Measurements from ENCODE around the gene FAM81B.

Gene FAM81B

DNA sequence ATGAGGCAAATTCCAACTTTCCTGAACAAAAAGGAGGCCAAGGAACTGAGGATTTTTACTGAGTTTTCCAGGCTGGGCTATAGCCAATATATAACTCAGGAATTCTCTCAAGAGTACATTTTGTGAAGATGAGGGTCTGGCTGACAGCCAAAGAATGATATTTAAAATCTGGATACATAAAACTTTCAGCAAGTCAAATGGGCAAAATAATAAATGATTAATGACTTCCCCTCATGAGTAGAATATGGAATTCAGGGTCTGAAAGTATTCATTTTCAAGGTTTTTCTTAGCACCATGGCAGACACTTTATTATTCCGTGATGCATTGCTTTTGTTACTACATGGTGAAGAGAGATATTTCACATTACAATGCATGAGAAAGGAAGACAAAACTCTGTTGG is 7.8 kb downstream of the FAM81B start:
- no peak for DNase-seq (ENCODE audit: low read depth in 2 of 2, low spot score in 1 of 2)

DNA sequence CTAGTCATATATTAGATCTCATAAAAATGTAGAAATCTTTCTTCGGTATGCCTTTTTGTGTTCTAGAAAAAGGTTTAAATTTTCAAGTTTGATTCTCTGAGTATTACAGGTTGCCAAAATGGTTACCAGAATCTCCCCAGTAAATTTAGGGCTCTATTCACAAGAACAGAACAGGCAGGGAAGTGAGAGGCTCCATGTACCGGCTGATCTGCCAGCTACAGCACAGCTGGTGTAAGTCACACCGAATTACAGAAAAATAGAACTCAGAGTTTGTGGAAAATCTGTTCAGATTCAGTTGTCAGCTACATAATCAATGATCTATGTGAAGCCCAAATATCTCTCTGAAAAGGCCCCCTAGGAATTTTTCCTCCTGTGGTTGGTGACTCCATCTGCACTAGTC is 10.5 kb downstream of the FAM81B start:
- no peak for DNase-seq (ENCODE audit: low read depth in 2 of 2, low spot score in 1 of 2)

DNA sequence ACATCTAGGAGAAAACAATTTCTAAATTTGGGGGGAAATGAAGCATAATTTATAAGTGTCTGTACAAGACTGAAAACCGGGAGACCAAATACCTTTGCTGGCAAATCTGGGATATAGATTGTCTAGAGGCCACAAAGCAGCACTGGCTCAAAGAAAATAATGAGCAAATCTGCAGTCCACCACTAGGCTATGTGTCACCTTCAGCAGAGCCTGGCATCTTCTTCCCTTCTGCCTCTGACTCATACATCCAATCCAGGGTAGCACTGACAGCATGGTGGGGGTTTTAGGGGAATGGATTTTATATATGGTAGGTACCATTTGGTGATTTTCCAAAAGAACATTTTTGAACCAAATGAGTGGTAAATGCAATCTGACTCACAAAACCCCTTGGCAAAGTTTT is 12.8 kb downstream of the FAM81B start:
- no peak for DNase-seq (ENCODE audit: low read depth in 2 of 2, low spot score in 1 of 2)

DNA sequence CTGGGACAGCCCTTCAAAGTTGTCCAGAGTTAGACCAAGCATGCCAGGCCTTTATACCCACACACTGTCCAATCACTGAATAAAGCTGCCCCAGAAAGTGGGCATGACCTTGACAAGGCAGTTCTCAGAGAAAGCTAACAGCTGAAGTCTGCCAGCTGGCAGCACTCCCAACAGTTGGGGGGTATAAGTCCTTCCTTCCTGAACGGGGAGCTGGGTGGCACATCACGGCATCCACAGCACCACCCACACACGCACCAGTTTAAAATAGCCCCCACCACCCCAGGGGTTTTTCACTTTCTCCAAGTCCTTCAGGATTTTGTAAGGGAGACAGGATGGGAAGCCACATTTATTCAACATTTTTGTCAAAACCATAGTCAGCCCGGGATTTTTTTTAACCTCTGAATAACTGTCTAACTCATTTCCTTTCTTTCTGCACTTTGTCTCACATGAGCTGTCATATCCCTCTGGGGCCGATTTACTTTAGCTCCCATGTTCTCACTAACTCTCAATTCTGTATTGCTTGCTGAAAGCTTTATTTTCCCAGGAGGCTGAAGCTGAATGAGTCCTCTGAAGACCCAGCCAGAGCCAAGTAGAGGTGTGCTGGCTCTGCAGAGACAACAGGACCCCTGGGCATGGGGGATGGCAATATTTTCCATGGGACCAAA is 15.4 kb downstream of the FAM81B start:
- DNase-seq (ENCODE audit: low read depth in 2 of 2, low spot score in 1 of 2), result no peak

DNA sequence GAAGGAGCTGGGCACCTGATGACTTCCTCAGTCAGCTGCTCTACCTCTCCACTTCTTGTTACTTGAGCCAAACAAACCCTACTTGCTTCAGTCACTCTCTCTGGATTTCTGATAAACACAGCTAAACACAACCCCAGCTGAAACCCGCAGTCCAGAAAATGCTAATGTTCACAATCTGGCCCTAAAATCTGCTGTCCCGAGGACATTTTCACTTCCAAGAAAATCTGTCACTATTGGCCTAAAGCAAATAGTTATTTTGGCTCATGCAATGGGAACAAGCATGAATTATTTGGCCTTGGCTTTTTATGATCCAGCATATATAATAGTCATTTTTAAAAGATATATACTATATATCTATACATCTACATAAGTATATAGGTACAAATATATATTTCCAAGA is 19.1 kb downstream of the FAM81B start:
- DNase-seq (ENCODE audit: low read depth in 2 of 2, low spot score in 1 of 2), result no peak

DNA sequence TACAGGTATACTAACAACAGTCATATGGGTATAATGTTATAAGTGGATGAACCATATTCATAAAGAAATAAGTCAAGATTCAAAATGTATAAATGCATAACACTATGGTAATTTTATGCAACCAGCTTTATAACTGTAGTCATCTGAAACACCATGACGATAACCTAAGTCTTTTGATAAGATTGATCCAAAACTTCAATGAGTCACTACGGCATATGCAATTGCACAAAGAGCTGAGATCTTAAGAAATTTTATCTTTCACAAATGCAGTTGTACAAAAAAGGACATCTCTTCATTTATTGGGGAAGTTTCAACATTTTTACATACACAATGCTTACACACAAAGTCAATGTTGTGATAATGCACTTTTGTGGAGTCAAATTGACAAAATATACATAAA is 20.3 kb downstream of the FAM81B start:
- no peak for DNase-seq (ENCODE audit: low read depth in 2 of 2, low spot score in 1 of 2)

DNA sequence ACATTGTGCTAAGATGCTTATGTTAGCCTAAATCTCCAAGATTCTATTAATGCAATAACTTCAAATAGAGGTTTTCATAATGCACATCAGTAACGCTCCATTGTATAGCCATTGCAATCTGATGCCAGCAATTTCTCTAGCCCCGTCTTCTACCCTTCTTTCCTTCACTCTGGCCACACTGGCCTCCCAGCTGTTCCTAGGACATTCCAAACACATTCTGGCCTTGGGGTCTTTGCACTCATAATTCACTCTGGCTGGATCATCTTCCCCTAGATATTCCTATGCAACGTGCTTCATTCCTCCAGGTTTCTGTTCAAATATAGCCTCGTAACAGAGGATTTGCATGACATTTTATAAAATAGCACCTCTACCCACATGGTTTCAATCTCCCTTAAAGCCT is 23.3 kb downstream of the FAM81B start:
- DNase-seq (ENCODE audit: low read depth in 2 of 2, low spot score in 1 of 2), result no peak

DNA sequence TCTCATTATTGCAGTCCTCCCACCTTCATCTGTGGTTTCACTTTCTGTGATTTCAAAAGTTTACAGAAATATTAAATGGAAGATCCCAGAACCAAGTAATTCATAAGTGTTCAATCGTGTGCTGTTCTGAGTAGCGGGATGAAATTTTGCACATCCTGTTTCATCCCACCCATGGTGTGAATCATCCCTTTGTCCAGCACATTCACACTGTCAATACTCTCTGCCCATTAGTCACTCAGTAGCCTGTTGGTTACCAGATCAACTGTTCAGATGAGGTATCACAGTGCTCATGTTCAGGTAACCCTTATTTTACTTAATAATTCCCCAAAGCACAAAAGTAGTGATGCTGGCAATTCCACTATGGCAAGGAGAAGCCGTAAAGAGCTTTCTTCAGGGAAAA is 26.8 kb downstream of the FAM81B start:
- no peak for DNase-seq (ENCODE audit: low read depth in 2 of 2, low spot score in 1 of 2)

DNA sequence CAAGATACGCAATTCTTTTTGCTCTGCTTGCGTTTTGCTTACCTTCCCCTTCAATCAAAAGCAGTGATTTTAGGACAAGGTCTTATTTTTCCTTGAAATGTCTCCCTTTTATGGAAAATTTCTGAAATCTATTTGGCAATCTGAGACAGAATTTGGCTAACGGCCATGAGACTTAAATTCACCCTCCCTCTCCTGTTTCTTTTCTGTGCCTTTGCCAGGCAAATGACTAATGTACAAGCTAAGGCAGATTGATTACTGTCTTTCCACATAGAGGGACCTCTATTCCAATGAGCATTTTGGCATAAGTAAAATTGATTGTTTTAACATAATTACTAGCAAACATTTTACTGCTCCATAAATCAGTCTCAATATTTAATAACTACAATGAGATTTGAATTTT is 31.7 kb downstream of the FAM81B start:
- DNase-seq (ENCODE audit: low read depth in 2 of 2, low spot score in 1 of 2), result no peak

DNA sequence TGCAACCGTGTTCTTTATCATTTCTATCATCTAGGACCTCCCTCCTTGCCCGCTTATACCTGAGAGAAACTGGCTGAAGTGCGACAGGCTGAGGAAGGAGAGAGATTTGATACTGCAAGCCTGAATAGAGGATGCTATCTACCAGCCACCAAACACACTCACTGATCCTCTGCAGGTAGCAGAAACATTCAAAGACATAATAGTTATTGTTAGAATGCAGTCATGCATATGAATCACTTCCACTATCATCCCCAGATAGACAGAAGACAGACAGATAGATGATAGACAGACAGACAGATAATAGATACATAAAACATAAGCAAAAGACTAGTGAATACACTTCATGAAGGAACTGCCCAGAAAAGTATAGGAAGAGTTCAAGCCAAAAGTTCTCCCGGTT is 32.9 kb downstream of the FAM81B start:
- no peak for DNase-seq (ENCODE audit: low read depth in 2 of 2, low spot score in 1 of 2)

DNA sequence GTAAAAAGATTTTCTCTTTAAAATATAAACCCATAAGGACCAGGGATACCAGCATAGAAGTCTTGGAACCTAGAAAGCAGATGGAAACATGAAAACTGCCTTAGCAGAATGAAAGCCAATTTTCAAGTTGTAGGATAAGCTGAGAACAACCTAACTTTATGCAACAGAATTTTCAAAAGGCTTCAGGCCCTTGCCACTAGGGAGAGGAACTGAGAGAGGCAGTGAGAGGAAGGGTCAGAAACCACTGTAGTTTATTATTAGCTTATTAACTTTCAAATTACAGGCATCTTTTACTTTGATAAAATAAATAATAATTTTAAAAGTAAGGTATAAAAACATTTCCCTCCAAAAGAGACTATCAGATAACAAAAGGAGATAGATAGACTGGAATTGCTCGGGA is 33.4 kb downstream of the FAM81B start:
- no peak for DNase-seq (ENCODE audit: low read depth in 2 of 2, low spot score in 1 of 2)

DNA sequence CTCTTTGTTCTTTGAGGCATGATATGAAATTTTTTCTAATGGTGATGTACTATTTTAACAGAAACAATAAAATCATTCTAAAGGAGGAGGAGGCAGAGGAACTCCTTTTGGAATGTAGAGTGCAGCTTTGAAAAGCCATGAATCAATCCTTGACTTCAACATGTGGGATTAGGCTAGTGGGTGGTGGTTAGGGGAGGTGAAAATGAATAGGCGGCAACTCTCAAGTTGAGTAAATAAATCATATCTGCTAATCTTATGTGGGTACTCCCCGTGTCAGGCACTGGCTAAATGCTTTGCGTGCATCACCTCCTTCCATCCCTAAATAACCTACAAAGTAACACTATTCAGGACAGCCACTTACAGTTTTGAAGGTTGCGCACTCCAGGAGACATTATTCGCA is 35.1 kb downstream of the FAM81B start:
- DNase-seq (ENCODE audit: low read depth in 2 of 2, low spot score in 1 of 2), result no peak

DNA sequence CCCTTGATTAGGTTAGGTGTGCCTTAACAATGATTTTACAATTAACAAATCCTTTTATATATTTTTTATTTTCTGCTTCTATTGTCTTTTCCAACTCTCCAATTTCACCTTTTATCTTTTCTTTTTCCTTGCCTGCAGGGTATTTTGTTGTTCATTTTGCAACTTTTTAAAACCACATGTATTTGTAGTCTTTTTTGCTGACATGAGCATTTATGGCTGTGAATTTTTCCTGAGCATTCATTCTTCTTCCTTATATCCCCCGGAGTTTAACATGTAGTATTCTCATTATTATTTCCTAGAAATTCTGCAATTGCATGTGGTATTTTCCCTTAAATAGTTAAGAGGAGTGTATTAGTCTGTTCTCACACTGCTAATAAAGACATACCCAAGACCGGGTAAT is 41.6 kb downstream of the FAM81B start:
- no peak for DNase-seq (ENCODE audit: low read depth in 2 of 2, low spot score in 1 of 2)

DNA sequence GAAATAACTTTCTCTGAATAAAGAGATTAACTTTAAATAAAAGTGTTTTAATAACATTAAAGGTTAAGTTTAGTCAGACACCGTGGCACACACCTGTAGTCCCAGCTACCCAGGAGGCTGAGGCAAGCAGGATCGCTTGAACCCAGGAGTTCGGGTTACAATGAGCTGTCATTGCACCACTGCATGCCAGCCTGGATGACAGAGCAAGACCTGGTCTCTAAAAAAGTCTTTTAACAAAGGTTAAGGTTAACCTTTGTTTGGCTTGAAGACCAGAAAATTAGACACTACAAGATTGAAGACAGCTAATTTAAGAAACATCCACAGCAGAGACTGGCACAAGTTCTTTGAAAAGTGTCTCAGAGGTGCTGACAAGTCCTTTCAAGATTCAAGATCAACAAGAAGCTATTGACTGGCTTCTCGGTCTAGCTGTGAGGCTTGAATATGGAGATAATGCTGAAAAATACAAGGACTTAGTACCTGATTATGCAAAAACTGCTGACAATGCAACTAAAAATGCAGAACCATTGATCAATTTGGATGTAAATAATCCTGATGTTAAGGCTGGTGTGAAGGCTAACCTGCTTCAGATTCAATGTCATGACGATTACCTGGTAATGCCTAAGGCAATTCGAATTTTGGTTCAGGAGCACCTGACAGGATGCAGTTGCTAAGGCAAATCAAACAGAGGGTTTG is 48.8 kb downstream of the FAM81B start:
- DNase-seq (ENCODE audit: low read depth in 2 of 2, low spot score in 1 of 2), result no peak

DNA sequence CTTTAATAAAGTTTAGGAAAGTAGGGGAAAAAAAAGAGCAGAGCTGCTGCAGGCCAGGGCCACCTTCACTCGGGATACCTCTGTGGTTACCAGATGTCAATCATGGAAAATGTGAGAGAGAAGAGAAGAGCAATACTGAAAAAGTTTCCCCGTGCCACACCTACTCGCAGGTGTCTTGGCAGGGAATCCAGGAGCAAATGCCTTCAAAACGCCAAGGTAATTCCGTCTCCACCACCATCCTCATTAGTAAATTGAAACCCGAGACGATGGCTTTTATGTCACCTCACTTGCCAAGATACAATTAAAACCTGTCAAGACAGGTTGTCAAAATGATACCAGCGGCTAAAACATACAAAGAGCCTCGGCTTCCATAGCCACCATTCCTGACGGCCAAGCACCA is 49.7 kb downstream of the FAM81B start:
- no peak for DNase-seq (ENCODE audit: low read depth in 2 of 2, low spot score in 1 of 2)

DNA sequence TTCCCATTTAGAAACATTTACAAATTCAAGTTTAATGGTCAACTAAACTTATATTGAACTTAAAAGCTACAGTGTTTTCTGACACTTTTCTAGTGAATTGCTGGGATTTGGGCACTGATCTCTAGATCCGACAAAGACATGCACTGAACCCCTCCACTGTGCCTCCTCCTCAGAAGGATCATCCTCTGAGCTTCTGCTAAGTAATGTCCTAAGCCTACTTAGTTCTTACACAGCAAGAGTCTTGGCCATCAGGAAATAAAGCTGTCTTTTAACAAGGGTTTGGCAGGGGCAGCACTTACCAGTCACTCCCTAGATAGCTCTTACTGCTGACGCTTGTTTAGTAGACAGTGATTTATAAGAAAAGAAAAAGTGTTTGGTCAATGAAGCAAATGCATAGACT is 50.5 kb downstream of the FAM81B start:
- DNase-seq (ENCODE audit: low read depth in 2 of 2, low spot score in 1 of 2), result no peak

DNA sequence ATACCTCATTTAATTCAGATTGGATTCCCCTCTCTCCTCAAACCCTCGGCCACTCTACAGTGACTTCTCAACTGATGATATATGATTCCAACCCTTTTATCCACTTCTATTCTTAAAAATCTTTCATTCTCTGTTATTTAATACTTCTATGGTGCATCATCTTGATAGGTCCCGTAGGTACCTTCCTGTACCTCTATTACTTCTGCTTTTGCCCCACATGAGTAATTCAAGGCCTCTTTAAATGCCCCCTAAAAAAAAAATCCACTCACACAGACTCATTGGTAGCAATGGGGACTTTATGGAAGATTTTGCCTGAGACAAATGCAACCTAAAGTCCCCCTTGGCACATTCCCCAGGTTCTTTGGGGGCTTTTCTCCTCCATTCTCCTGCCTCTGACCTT is 54.3 kb downstream of the FAM81B start:
- no peak for DNase-seq (ENCODE audit: low read depth in 2 of 2, low spot score in 1 of 2)

DNA sequence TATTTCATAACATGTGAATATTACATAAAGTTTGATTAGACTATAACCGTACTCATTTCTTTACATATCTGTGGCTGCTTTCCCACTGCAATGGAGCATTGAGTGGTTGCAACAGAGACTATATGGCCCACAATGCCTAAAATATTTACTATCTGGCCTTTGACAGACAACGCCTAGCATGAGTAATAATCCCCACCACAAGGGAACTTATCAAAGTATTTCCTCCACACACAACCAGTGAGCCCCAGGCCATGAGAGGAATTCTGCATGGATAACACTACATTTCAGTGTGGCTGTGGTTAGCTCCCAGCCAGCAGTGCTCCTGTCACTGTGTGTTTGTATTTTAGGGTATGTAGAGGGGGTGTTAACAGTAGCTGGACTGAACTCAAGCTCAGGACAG is 54.8 kb downstream of the FAM81B start:
- DNase-seq (ENCODE audit: low read depth in 2 of 2, low spot score in 1 of 2), result no peak

DNA sequence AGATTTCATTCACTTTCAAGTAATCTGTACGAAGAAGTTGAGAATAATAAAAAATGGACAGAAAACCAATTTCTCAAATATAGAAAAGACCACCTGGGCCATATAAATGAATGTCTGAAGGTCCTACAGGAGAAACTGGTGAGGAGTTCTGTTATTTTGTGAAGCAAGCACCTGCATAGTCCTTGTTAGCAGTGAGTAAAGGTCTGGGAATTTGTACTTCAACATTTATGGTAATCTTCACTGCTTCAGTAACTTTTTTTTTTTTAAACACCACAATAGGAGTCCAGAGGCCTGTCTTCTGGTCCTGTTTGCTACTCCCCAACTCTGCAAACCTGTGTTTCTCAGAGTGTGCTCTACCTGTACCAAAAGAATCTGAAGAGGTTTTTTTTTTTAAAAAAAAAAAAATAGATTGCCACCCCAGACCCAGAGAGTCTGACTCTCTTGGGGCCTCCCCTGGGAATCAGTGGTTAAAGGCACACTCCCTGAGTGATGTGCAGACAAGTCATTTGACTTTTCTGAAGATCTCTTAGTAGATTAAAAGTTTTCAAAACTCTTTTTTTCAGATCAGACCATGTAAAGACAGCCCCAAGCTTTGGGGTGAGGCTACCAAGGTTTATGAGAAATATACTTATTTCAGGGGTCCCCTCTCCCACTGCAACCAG is 55.5 kb downstream of the FAM81B start:
- no peak for DNase-seq (ENCODE audit: low read depth in 2 of 2, low spot score in 1 of 2)

DNA sequence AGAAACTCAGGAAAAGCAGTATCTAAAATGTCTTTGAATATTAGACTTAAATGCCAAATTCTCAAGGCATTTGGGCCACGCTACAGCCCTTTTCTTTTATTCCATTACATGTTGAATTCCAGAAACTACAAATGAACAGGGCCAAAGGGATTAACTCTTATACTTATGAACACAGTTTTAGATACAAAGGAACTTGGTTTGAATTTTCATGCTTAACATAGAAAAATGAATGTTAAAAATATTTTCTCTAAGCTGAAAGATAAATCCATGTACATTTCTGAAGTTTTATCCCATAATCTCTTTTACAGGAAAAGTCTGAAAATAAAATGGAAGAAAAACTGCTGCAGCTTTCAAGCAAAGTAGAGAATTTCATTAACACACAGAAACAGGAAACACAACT is 56.8 kb downstream of the FAM81B start:
- no peak for DNase-seq (ENCODE audit: low read depth in 2 of 2, low spot score in 1 of 2)

DNA sequence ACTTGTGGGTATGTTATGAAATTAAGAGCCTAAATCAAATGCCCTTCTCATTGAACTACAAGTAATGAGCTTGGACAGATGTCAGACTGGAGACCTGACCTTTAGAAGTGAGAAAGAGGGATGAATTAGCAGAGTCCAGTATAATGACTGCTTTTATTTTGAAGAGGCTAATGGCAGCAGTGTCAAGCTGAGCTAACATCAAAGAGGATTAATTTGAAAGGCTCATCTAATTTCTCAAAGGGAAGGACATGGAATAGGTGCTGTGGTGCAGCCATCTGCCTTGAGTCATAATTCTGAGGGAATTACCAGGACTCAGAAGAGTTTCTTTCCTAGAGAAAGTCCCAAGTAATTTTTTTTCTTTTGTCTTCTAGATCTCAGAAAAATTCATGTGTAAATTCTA is 57.6 kb downstream of the FAM81B start:
- no peak for DNase-seq (ENCODE audit: low read depth in 2 of 2, low spot score in 1 of 2)

DNA sequence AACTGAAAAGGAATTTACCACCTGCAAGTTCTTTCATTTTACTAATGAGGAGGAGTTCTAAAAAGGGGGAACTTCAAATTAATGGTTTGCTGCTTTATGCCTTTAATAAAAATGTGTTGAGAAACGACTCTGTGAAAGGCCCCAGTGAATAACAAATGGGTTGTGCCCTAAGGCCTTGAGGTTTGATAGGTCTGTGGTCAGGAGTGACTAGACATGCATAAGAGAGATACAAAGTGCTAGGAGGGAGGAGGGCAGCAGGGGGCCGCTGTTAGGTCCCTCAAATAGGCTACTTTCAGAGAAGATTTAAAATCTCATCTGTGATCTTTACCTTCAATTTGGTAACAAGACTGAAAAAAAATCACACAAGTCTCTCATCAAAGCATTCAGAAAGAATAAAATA is 58.3 kb downstream of the FAM81B start:
- DNase-seq (ENCODE audit: low read depth in 2 of 2, low spot score in 1 of 2), result no peak

DNA sequence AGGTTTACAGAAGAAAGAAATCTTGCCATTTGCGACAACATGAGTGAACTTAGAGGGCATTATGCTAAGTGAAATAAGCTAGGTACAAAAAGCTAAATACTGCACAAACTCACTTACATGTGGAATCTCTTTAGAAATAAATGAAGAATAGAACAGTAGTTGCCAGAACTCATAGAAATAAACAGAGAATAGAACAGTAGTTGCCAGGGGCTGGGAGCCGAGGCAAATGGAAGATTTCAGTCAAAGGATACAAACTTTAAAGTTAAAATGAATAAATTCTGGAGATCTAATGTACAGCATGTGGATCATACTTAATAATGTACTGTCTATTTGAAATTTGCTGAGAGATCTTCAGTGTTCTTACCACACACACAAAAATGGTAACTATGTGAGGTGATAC is 63.4 kb downstream of the FAM81B start:
- DNase-seq (ENCODE audit: low read depth in 2 of 2, low spot score in 1 of 2), result no peak

Measured in stimulated activated CD8-positive, alpha-beta memory T cell treated with anti-CD3 and anti-CD28 coated beads, Interleukin-4, amount 100 ng/mL, for 4 hours (primary cell).